ENCODE measurements around the gene GSDMA. TPM values are rescaled to one million over a fixed set of nuclear protein-coding genes. Genes with fewer than 3 reads are reported as not detected.

The GSDMA gene
- total and polyA plus RNA-seq, 10 of the 15 experiments (the other 5 are each of a cell fraction or from before 2014, with no cell fraction given) = 0.04 to 0.11 TPM; not detected in 8

GRCh38 chr17:39980351-39981206, 17.8 kb downstream of the GSDMA start, which contains the start of gene PSMD3:
TSS of gene PSMD3 (plus strand) at chr17:39980807. CDS start at chr17:39980971, 164 bp downstream.
- H3K4me2 ChIP-seq (ENCODE audit: control insufficient read depth, insufficient read depth) = peak within 1 kb of the TSS; percentile 94
- peak within 1 kb of the TSS; percentile 90 for H3K4me3 ChIP-seq
- in situ Hi-C loops (cut with MboI) = loop anchor here (5.0 kb wide), 1 partner anchor 358 kb away; no protein-coding TSS in a partner anchor
- ChIA-PET CTCF (interaction anchor here (0.6 to 9.0 kb wide), 37 partner anchors 12 to 437 kb away, joined by 3 to 120 read pairs (median 4); partner anchors contain the start of genes CSF3, GSDMA, MIEN1 and NR1D1), SMC1A (ENCODE audit: uncharacterized antibody, unreplicated experiment) (interaction anchor here (0.9 to 6.0 kb wide), 15 partner anchors 16 to 361 kb away, joined by 3 to 38 read pairs (median 5); no protein-coding TSS in a partner anchor), POLR2A (interaction anchor here (0.6 to 2.1 kb wide), 15 partner anchors 12 to 198 kb away, joined by 3 to 20 read pairs (median 4); partner anchors contain the start of genes GSDMB and ORMDL3), RAD21 (ENCODE audit: unreplicated experiment) (interaction anchor here (0.6 to 5.0 kb wide), 34 partner anchors 22 to 359 kb away, joined by 3 to 44 read pairs (median 4); partner anchors contain the start of genes IKZF3, LRRC3C, MED24 and NR1D1)
- ATAC-seq (peak; percentile 94), FAIRE-seq (peak; percentile 96), DNase-seq (ENCODE audit: low read depth, low spot score) (peak; percentile 100)
- H2AFZ ChIP-seq (ENCODE audit: control insufficient read depth, low read depth, low read length) = peak within 1 kb of the TSS; percentile 96
- WGBS (ENCODE audit: insufficient coverage, insufficient replicate concordance, low lambda C conversion rate, missing lambda C conversion rate) = under 1% methylated on average over 78 of the region's 84 CpGs
- H3K4me1 ChIP-seq (ENCODE audit: control insufficient read depth, insufficient read depth, low read length) = peaks cover 6% of the 10 kb centered on the region
- peaks cover 10 to 14% of the 10 kb centered on the region in 2 experiments; a peak in 3 of 4 replicates for H3K36me3 ChIP-seq (ENCODE audit: control insufficient read depth in 2 of 2, insufficient read depth in 2 of 2, low read length in 1 of 2)
- BruUV-seq (replicated peaks) = no TSS peak
- H3K79me2 ChIP-seq (ENCODE audit: control insufficient read depth, insufficient read depth, low read length) = peaks cover 34% of the 10 kb centered on the region
- H3K9me3 ChIP-seq (replicated peaks; ENCODE audit: control insufficient read depth, insufficient read depth, low read length) = no peaks in the 10 kb centered on the region
- H4K20me1 ChIP-seq (ENCODE audit: control insufficient read depth, insufficient read depth) = no peaks in the 10 kb centered on the region
- no peaks in the 10 kb centered on the region; a peak in 1 of 4 replicates for H3K27me3 ChIP-seq (replicated peaks in 1 of 2; ENCODE audit: control insufficient read depth in 2 of 2, insufficient read depth in 2 of 2, low read length in 1 of 2)
- peak within 1 kb of the TSS; percentile 90 for H3K27ac ChIP-seq (ENCODE audit: control insufficient read depth, insufficient read depth)
- peak within 1 kb of the TSS; percentile 96 for H3K9ac ChIP-seq (ENCODE audit: control insufficient read depth, insufficient read depth, low read length)
- intact Hi-C loops (cut with micrococcal nuclease; ENCODE audit: unreplicated experiment) = loop anchor here (1.0 to 5.0 kb wide), 6 partner anchors 21 to 358 kb away; partner anchors contain the start of genes LRRC3C and ORMDL3
- TF ChIP-seq KAT2A (conservative IDR thresholded peaks at IDR 0.05; ENCODE audit: control insufficient read depth, low read depth, low read length) (no peak), RB1 (IDR thresholded peaks at IDR 0.05; ENCODE audit: borderline replicate concordance) (peak; percentile 81), CBX3 (IDR thresholded peaks at IDR 0.05; ENCODE audit: borderline replicate concordance, low read depth) (no peak), CHD4 (IDR thresholded peaks at IDR 0.05) (no peak), PML (IDR thresholded peaks at IDR 0.05; ENCODE audit: low read length) (peak; percentile 82; the same call in 1 of the 2 replicates), ZBTB33 (IDR thresholded peaks at IDR 0.05) (no peak), NBN (IDR thresholded peaks at IDR 0.05) (peak; percentile 100), POLR2AphosphoS2 (IDR thresholded peaks at IDR 0.05; ENCODE audit: low read depth, low read length) (peak; percentile 99), NR2C1 (IDR thresholded peaks at IDR 0.05) (peak; percentile 71), YY1 (IDR thresholded peaks at IDR 0.05; ENCODE audit: low read depth, low read length) (peak; percentile 95), IRF5 (IDR thresholded peaks at IDR 0.05; ENCODE audit: borderline replicate concordance) (no peak), IKZF2 (IDR thresholded peaks at IDR 0.05) (peak; percentile 50 to 61; a peak in 2 of 4 replicates), FOS (IDR thresholded peaks at IDR 0.05; ENCODE audit: borderline replicate concordance, extremely low read depth, insufficient read length) (no peak), YBX1 (IDR thresholded peaks at IDR 0.05) (no peak), MXI1 (IDR thresholded peaks at IDR 0.05; ENCODE audit: low read depth, low read length) (peak; percentile 98)
- TF ChIP-seq, protein P1, sequence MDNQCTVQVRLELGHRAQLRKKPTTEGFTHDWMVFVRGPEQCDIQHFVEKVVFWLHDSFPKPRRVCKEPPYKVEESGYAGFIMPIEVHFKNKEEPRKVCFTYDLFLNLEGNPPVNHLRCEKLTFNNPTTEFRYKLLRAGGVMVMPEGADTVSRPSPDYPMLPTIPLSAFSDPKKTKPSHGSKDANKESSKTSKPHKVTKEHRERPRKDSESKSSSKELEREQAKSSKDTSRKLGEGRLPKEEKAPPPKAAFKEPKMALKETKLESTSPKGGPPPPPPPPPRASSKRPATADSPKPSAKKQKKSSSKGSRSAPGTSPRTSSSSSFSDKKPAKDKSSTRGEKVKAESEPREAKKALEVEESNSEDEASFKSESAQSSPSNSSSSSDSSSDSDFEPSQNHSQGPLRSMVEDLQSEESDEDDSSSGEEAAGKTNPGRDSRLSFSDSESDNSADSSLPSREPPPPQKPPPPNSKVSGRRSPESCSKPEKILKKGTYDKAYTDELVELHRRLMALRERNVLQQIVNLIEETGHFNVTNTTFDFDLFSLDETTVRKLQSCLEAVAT (IDR thresholded peaks at IDR 0.05) = peak; percentile 100
- TF ChIP-seq, protein P2, sequence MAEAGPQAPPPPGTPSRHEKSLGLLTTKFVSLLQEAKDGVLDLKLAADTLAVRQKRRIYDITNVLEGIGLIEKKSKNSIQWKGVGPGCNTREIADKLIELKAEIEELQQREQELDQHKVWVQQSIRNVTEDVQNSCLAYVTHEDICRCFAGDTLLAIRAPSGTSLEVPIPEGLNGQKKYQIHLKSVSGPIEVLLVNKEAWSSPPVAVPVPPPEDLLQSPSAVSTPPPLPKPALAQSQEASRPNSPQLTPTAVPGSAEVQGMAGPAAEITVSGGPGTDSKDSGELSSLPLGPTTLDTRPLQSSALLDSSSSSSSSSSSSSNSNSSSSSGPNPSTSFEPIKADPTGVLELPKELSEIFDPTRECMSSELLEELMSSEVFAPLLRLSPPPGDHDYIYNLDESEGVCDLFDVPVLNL (IDR thresholded peaks at IDR 0.05; ENCODE audit: low read depth, low read length) = no peak

All from GM12878 (cell line).